ENCODE data around the gene INPP5A. TPM values are rescaled to one million over a fixed set of nuclear protein-coding genes. Genes with fewer than 3 reads are reported as not detected.

Gene INPP5A
- total and polyA plus RNA-seq, 10 of the 15 experiments (the other 5 are each of a cell fraction or from before 2014, with no cell fraction given), result 0.52 to 15.0 (median 6.3) TPM

- TF ChIP-seq CUX1 (IDR thresholded peaks at IDR 0.05; ENCODE audit: insufficient replicate concordance, low read depth, low read length) (no peak), NFXL1 (IDR thresholded peaks at IDR 0.05; ENCODE audit: borderline replicate concordance) (no peak), YY1 (IDR thresholded peaks at IDR 0.05; ENCODE audit: low read depth, low read length) (no peak), ATF7 (IDR thresholded peaks at IDR 0.05; ENCODE audit: low read depth) (peak; percentile 92), ZNF207 (IDR thresholded peaks at IDR 0.05; ENCODE audit: borderline replicate concordance) (no peak), SIX5 (IDR thresholded peaks at IDR 0.05; ENCODE audit: low read depth, low read length, severe bottlenecking) (no peak), ZBTB33 (IDR thresholded peaks at IDR 0.05) (no peak), ASH2L (IDR thresholded peaks at IDR 0.05; ENCODE audit: borderline replicate concordance, low read depth) (no peak), HSF1 (IDR thresholded peaks at IDR 0.05; ENCODE audit: low read depth, low read length) (no peak), EP300 (IDR thresholded peaks at IDR 0.05; ENCODE audit: borderline replicate concordance in 1 of 2, control insufficient read depth in 1 of 2, low read depth in 2 of 2, low read length in 2 of 2) (peak; percentile 46 to 83; a peak in 3 of 4 replicates), ETV6 (conservative IDR thresholded peaks at IDR 0.05 in 1 of 2, IDR thresholded peaks at IDR 0.05 in 1 of 2; ENCODE audit: borderline replicate concordance in 1 of 2, low read depth in 1 of 2) (no peak), TAF1 (IDR thresholded peaks at IDR 0.05; ENCODE audit: borderline replicate concordance, low read depth, low read length) (no peak), DPF2 (IDR thresholded peaks at IDR 0.05) (peak; percentile 67; the same call in 1 of the 2 replicates)
- TF ChIP-seq, protein P1, sequence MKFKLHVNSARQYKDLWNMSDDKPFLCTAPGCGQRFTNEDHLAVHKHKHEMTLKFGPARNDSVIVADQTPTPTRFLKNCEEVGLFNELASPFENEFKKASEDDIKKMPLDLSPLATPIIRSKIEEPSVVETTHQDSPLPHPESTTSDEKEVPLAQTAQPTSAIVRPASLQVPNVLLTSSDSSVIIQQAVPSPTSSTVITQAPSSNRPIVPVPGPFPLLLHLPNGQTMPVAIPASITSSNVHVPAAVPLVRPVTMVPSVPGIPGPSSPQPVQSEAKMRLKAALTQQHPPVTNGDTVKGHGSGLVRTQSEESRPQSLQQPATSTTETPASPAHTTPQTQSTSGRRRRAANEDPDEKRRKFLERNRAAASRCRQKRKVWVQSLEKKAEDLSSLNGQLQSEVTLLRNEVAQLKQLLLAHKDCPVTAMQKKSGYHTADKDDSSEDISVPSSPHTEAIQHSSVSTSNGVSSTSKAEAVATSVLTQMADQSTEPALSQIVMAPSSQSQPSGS (IDR thresholded peaks at IDR 0.05; ENCODE audit: low read length), result no peak
- TF ChIP-seq, protein P2, sequence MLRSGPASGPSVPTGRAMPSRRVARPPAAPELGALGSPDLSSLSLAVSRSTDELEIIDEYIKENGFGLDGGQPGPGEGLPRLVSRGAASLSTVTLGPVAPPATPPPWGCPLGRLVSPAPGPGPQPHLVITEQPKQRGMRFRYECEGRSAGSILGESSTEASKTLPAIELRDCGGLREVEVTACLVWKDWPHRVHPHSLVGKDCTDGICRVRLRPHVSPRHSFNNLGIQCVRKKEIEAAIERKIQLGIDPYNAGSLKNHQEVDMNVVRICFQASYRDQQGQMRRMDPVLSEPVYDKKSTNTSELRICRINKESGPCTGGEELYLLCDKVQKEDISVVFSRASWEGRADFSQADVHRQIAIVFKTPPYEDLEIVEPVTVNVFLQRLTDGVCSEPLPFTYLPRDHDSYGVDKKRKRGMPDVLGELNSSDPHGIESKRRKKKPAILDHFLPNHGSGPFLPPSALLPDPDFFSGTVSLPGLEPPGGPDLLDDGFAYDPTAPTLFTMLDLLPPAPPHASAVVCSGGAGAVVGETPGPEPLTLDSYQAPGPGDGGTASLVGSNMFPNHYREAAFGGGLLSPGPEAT (IDR thresholded peaks at IDR 0.05; ENCODE audit: low read depth), result peak; percentile 86
Observed at GRCh38 chr10:132593900-132594876, 56.6 kb downstream of the INPP5A start (continued).

All from GM12878 (cell line).